Stomach (tissue), 9 donors: ENCODE data around the gene CPLX1. TPM values are rescaled to one million over a fixed set of nuclear protein-coding genes. Genes with fewer than 3 reads are reported as not detected.

Source experiments
- DNase-seq, 2 donors: peaks; one replicate each; pipeline versions ENCODE4 v3.0.0 to v3.0.0-alpha.2; 2013 to 2019
- H3K27ac ChIP-seq, 5 donors: fragments of 200-600 bp in 4 of 5; sonication (generic) in 4 of 5; one replicate each; pipeline ENCODE4 v1.5.1; 2013 to 2019; ENCODE audit warnings: mild to moderate bottlenecking in 1 of 5, moderate library complexity in 1 of 5
- H3K27me3 ChIP-seq, 3 donors: fragments of 200-600 bp; sonication (generic); one replicate each; pipeline ENCODE4 v1.5.1; 2017 to 2019; ENCODE audit warnings: mixed run types in 1 of 3
- H3K36me3 ChIP-seq, 4 donors: fragments of 200-600 bp; sonication (generic); 1 replicate in 3 of 4; 2 replicates in 1 of 4; pipeline ENCODE4 v1.5.1; 2016 to 2019
- H3K4me1 ChIP-seq, 4 donors: fragments of 200-600 bp; sonication (generic); one replicate each; pipeline ENCODE4 v1.5.1; 2016 to 2019
- H3K4me3 ChIP-seq, 4 donors: fragments of 200-600 bp; sonication (generic) in 3 of 4; one replicate each; pipeline ENCODE4 v1.5.1; 2016 to 2019; ENCODE audit warnings: mild to moderate bottlenecking in 1 of 4
- H3K9me3 ChIP-seq, 4 donors: fragments of 200-600 bp; sonication (generic); one replicate each; pipeline ENCODE4 v1.5.1; 2016 to 2019
- CTCF ChIP-seq, 7 experiments: fragments of 450-650 bp in 4 of 7; fragments of 200-600 bp in 3 of 7; sonication (generic) in 3 of 7; IDR thresholded peaks; one replicate each; pipeline ENCODE4 v1.5.1; 2016 to 2019; ENCODE audit warnings: antibody characterized with exemption in 7 of 7, control low read depth in 2 of 7, mild to moderate bottlenecking in 1 of 7
- EP300 ChIP-seq: sonication (generic); formaldehyde crosslinking; IDR thresholded peaks from one replicate; pipeline ENCODE4 v1.6.1; 2017; ENCODE audit warnings: antibody characterized with exemption
- POLR2A ChIP-seq, 4 donors: fragments of 450-650 bp; IDR thresholded peaks; one replicate each; pipeline ENCODE4 v1.6.1; 2016; ENCODE audit warnings: antibody characterized with exemption in 4 of 4, control low read depth in 2 of 4, mild to moderate bottlenecking in 1 of 4, moderate library complexity in 1 of 4
- POLR2AphosphoS5 ChIP-seq, 3 donors: sonication (generic); formaldehyde crosslinking; IDR thresholded peaks; one replicate each; pipeline ENCODE4 v1.6.1; 2016; ENCODE audit warnings: antibody characterized with exemption in 3 of 3
- WGBS, 5 donors: extraction: QIAGEN DNeasy Blood & Tissue Kit in 3 of 5; methylation state at CpG; one replicate each; pipeline versions ENCODE4 v1.1.5 to v1.1.7; 2013 to 2018; 5-methylcytosine and 5-hydroxymethylcytosine counted together
- intact Hi-C: fragments of 100-400 bp; cut with DNase I; formaldehyde crosslinking; loops from one replicate; pipeline ENCODE4 v1.15.1; 2023; ENCODE audit warnings: low total_unique reads
- polyA plus RNA-seq, 3 donors: library from polyadenylated mRNA; stranded (reverse); fragments of 200-250 nt; gene quantifications; one replicate each; pipeline ENCODE4 v1.2.3, GENCODE V29; 2013
- total RNA-seq, 5 donors: library from RNA; depleted of rRNA; stranded (reverse); fragments of >200 nt; gene quantifications; one replicate each; pipeline versions ENCODE4 v1.1.0 to v1.2.3, GENCODE V29; 2014 to 2016
- donor health status: healthy with polysubstance abuse.
- donor health status: Bipolar disorder and iron deficiency.
- donor health status: healthy.

The CPLX1 gene
- total and polyA plus RNA-seq, 8 donors = 0.37 to 2.9 (median 1.9) TPM; not detected in 3

- H3K4me3 ChIP-seq = no peak overlapping the region
Observed at GRCh38 chr4:744212-744841, 81.6 kb downstream of the CPLX1 start.

GRCh38 chr4:743463-744211 lies 82.3 kb downstream of the CPLX1 start:
- Histone ChIP-seq H3K4me3 (no peak overlapping the region), H3K4me1 (no peaks in the 10 kb centered on the region), H3K27ac (peak overlapping the region in 1 of 5 donors; percentile 4), H3K27me3 (no peaks in the 10 kb centered on the region), H3K36me3 (peaks cover 13 to 67% (median 57%) of the 10 kb centered on the region in 4 donors), H3K9me3 (no peaks in the 10 kb centered on the region)
- intact Hi-C loops = no loop called here
- no peak for TF ChIP-seq POLR2A (IDR thresholded peaks at IDR 0.05)
- DNase-seq = no peak
- WGBS, 5 donors = 73 to 83% (median 80%) methylated on average over 22 of the region's 22 CpGs

More at GRCh38 chr4:744212-744841, 81.6 kb downstream of the CPLX1 start:
- Histone ChIP-seq H3K36me3 (peaks cover 11 to 63% (median 54%) of the 10 kb centered on the region in 4 donors), H3K4me1 (no peaks in the 10 kb centered on the region), H3K27ac (no peak overlapping the region), H3K9me3 (no peaks in the 10 kb centered on the region), H3K27me3 (no peaks in the 10 kb centered on the region)
- 92 to 95% (median 93%) methylated on average over 26 to 37 of the region's 44 CpGs for WGBS, 5 donors
- DNase-seq = no peak
- intact Hi-C loops = no loop called here
- TF ChIP-seq POLR2AphosphoS5 (IDR thresholded peaks at IDR 0.05) (no peak), POLR2A (IDR thresholded peaks at IDR 0.05) (no peak), CTCF (IDR thresholded peaks at IDR 0.05) (no peak), EP300 (no peak)

GRCh38 chr4:742742-743311 lies 83.1 kb downstream of the CPLX1 start:
- H3K27ac ChIP-seq = no peak overlapping the region
- no peaks in the 10 kb centered on the region for H3K4me1 ChIP-seq
- no peaks in the 10 kb centered on the region for H3K27me3 ChIP-seq
- WGBS, 5 donors = 70 to 90% (median 75%) methylated on average over 17 to 26 of the region's 26 CpGs
- DNase-seq = peak; percentile 72 to 83
- H3K4me3 ChIP-seq = no peak overlapping the region
- H3K9me3 ChIP-seq = no peaks in the 10 kb centered on the region
- TF ChIP-seq POLR2A (IDR thresholded peaks at IDR 0.05) (no peak), POLR2AphosphoS5 (IDR thresholded peaks at IDR 0.05) (peak in 1 of 3 donors; percentile 11), CTCF (IDR thresholded peaks at IDR 0.05) (peak in 5 of 7 experiments; percentile 52 to 90 (median 73))
- H3K36me3 ChIP-seq = peaks cover 15 to 67% (median 57%) of the 10 kb centered on the region in 4 donors
- intact Hi-C loops = no loop called here

- WGBS, 5 donors = 80 to 83% (median 81%) methylated on average over 20 to 21 of the region's 21 CpGs
Observed at GRCh38 chr4:742096-742741, 83.7 kb downstream of the CPLX1 start.

More at GRCh38 chr4:742096-742741, 83.7 kb downstream of the CPLX1 start:
- Histone ChIP-seq H3K4me3 (no peak overlapping the region), H3K27me3 (no peaks in the 10 kb centered on the region), H3K36me3 (peaks cover 21 to 69% (median 60%) of the 10 kb centered on the region in 4 donors), H3K9me3 (no peaks in the 10 kb centered on the region), H3K27ac (no peak overlapping the region), H3K4me1 (no peaks in the 10 kb centered on the region)
- no peak for DNase-seq
- TF ChIP-seq EP300 (no peak), POLR2A (IDR thresholded peaks at IDR 0.05) (no peak), CTCF (IDR thresholded peaks at IDR 0.05) (no peak), POLR2AphosphoS5 (IDR thresholded peaks at IDR 0.05) (no peak)
- intact Hi-C loops = no loop called here
